Tibial nerve (tissue), 4 donors: ENCODE results near the gene RTP3. TPM values are rescaled to one million over a fixed set of nuclear protein-coding genes. Genes with fewer than 3 reads are reported as not detected.

Experiments
- DNase-seq, 2 donors: peaks; one replicate each; pipeline ENCODE4 v3.0.0-alpha.2; 2019; ENCODE audit warnings: low spot score in 2 of 2
- H3K27ac ChIP-seq, 4 donors: fragments of 200-600 bp; sonication (generic) in 3 of 4; one replicate each; pipeline ENCODE4 v1.5.1; 2017 to 2019; ENCODE audit warnings: mild to moderate bottlenecking in 1 of 4
- H3K27me3 ChIP-seq, 2 donors: fragments of 200-600 bp; sonication (generic) in 1 of 2; one replicate each; pipeline versions ENCODE4 v1.5.1 to v1.6.0; 2017 to 2019
- H3K36me3 ChIP-seq, 3 donors: fragments of 200-600 bp; sonication (generic); one replicate each; pipeline ENCODE4 v1.5.1; 2018 to 2019
- H3K4me1 ChIP-seq, 4 donors: fragments of 200-600 bp; sonication (generic) in 3 of 4; one replicate each; pipeline ENCODE4 v1.5.1; 2017 to 2019
- H3K4me3 ChIP-seq, 4 donors: fragments of 200-600 bp; sonication (generic) in 3 of 4; one replicate each; pipeline ENCODE4 v1.5.1; 2017 to 2019; ENCODE audit warnings: mild to moderate bottlenecking in 1 of 4, moderate library complexity in 1 of 4
- H3K9me3 ChIP-seq, 4 donors: fragments of 200-600 bp; sonication (generic) in 3 of 4; one replicate each; pipeline ENCODE4 v1.5.1; 2017 to 2019
- EP300 ChIP-seq, 2 donors: sonication (generic); formaldehyde crosslinking; IDR thresholded peaks; one replicate each; pipeline ENCODE4 v1.6.1; 2017; ENCODE audit warnings: antibody characterized with exemption in 2 of 2, mild to moderate bottlenecking in 1 of 2
- POLR2A ChIP-seq, 2 donors: fragments of 450-650 bp; IDR thresholded peaks; one replicate each; pipeline ENCODE4 v1.6.1; 2017; ENCODE audit warnings: antibody characterized with exemption in 2 of 2, mild to moderate bottlenecking in 2 of 2, moderate library complexity in 2 of 2
- WGBS, 2 donors: methylation state at CpG; one replicate each; pipeline ENCODE4 v1.1.5; 2018; 5-methylcytosine and 5-hydroxymethylcytosine counted together
- total RNA-seq, 4 donors: library from RNA; depleted of rRNA; stranded (reverse); fragments of >200 nt; gene quantifications; one replicate each; pipeline ENCODE4 v1.1.0, GENCODE V29; 2016
- TF ChIP-seq, protein P1 (sequence below), 5 experiments: fragments of 200-600 bp in 3 of 5; fragments of 450-650 bp in 2 of 5; sonication (generic) in 3 of 5; IDR thresholded peaks; one replicate each; pipeline ENCODE4 v1.5.1; 2016 to 2019; ENCODE audit warnings: antibody characterized with exemption in 5 of 5, mild to moderate bottlenecking in 3 of 5, moderate library complexity in 2 of 5

Gene RTP3
- total RNA-seq, 4 donors from 2014 or later: not detected

DNA sequence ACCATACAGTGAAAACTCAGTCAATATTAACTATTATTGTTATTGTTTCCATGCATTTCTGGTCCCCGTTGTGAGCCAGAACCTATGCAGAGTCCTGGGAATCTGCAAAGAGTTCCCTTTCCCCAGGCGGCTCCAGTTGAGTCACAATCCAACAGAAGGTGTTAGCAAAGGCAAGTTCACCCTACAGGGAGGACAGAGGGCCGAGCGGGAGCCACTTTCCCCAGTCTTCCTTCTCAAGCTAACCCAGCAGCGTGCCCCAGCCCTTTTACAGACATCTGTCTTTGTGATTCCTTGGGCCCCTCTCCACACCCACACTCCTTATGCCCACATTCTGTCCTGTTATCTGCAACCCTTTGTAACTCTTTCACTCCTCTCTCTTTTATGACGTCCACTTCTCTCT is 20.0 kb upstream of the RTP3 start:
- Histone ChIP-seq H3K9me3 (peaks cover 0 to 11% (median 2%) of the 10 kb centered on the region in 4 donors), H3K27ac (no peak overlapping the region), H3K4me3 (no peak overlapping the region), H3K4me1 (no peaks in the 10 kb centered on the region), H3K27me3 (peaks cover 0 to 5% of the 10 kb centered on the region in 2 donors), H3K36me3 (no peaks in the 10 kb centered on the region)
- DNase-seq: no peak
- no peak for TF ChIP-seq EP300 (IDR thresholded peaks at IDR 0.05)
- TF ChIP-seq POLR2A (IDR thresholded peaks at IDR 0.05): no peak
- TF ChIP-seq, protein P1, sequence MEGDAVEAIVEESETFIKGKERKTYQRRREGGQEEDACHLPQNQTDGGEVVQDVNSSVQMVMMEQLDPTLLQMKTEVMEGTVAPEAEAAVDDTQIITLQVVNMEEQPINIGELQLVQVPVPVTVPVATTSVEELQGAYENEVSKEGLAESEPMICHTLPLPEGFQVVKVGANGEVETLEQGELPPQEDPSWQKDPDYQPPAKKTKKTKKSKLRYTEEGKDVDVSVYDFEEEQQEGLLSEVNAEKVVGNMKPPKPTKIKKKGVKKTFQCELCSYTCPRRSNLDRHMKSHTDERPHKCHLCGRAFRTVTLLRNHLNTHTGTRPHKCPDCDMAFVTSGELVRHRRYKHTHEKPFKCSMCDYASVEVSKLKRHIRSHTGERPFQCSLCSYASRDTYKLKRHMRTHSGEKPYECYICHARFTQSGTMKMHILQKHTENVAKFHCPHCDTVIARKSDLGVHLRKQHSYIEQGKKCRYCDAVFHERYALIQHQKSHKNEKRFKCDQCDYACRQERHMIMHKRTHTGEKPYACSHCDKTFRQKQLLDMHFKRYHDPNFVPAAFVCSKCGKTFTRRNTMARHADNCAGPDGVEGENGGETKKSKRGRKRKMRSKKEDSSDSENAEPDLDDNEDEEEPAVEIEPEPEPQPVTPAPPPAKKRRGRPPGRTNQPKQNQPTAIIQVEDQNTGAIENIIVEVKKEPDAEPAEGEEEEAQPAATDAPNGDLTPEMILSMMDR (IDR thresholded peaks at IDR 0.05): no peak
- WGBS, 2 donors: 79 to 81% methylated on average over 6 of the region's 6 CpGs

DNA sequence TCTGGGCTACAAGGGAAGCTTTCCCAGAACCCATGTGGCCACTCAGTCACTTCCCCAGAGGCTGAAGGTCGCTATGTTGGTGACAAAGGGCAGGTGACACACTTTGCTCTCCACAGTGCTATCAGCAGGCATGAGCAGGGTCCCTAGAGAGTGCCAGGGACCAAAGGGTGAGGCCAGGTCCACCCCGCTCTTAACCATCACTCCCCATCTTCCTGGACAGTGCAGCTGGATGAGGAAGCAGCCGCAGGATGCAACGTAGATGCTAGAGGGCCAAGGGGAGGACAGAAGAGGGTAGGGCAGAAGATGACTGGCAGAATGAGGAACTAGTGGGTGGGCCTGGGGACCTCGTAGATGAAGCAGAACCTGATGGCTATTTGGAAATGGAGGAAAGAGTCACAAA is 19.4 kb upstream of the RTP3 start:
- Histone ChIP-seq H3K36me3 (no peaks in the 10 kb centered on the region), H3K4me3 (no peak overlapping the region), H3K9me3 (peaks cover 0 to 11% (median 2%) of the 10 kb centered on the region in 4 donors), H3K27ac (no peak overlapping the region), H3K4me1 (no peaks in the 10 kb centered on the region), H3K27me3 (peaks cover 0 to 5% of the 10 kb centered on the region in 2 donors)
- WGBS, 2 donors: 73 to 80% methylated on average over 5 of the region's 5 CpGs
- no peak for DNase-seq
- TF ChIP-seq EP300 (IDR thresholded peaks at IDR 0.05): no peak
- TF ChIP-seq, protein P1 (IDR thresholded peaks at IDR 0.05): no peak
- no peak for TF ChIP-seq POLR2A (IDR thresholded peaks at IDR 0.05)

DNA sequence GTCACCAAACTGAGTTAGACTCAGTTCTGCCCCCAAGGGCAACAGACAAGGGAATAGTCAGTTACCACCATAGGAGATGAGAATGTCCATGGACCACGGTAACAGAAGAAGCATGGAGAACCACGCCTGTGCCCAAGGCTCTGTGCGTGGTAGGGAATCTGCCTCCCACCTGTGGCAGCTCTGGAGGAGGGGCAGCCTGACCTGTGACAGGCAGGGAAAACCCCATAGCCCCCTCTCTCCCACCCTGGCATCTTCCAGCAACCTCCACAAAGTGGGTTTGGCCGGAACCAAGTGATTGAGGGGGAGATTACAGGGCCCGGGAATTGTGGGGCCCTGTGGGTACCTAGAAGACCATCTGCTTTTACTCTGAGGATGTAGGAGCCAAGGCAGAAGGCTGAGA is 18.8 kb upstream of the RTP3 start:
- peaks cover 0 to 11% (median 2%) of the 10 kb centered on the region in 4 donors for H3K9me3 ChIP-seq
- no peaks in the 10 kb centered on the region for H3K36me3 ChIP-seq
- DNase-seq: no peak
- 88 to 94% methylated on average over 5 of the region's 5 CpGs for whole genome bisulfite sequencing, 2 donors
- TF ChIP-seq EP300 (IDR thresholded peaks at IDR 0.05) (no peak), POLR2A (IDR thresholded peaks at IDR 0.05) (no peak)
- TF ChIP-seq, protein P1 (IDR thresholded peaks at IDR 0.05): no peak
- H3K27ac ChIP-seq: no peak overlapping the region
- H3K4me3 ChIP-seq: no peak overlapping the region
- H3K27me3 ChIP-seq: peaks cover 0 to 5% of the 10 kb centered on the region in 2 donors
- H3K4me1 ChIP-seq: no peaks in the 10 kb centered on the region

DNA sequence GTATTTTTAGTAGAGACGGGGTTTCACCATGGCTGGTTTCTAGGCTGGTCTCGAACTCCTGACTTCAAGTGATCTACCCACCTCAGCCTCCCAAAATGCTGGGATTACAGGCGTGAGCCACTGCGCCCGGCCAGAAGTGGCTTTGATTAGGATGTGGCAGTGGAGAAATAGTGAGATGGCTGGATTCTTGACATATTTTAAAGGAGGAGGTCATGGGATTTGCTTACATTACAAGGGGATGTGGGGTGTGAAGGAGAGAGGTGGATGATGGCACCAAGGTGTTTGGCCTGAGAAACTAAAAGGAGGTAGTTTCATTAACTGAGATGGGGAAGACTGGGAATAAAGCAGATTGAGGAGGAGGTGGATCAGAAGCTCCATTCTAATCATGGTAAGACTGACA is 18.1 kb upstream of the RTP3 start:
- TF ChIP-seq EP300 (IDR thresholded peaks at IDR 0.05) (no peak), POLR2A (IDR thresholded peaks at IDR 0.05) (no peak)
- TF ChIP-seq, protein P1 (IDR thresholded peaks at IDR 0.05): no peak
- H3K9me3 ChIP-seq: peaks cover 0 to 6% (median 1%) of the 10 kb centered on the region in 4 donors
- DNase-seq: no peak
- no peaks in the 10 kb centered on the region for H3K4me1 ChIP-seq
- H3K4me3 ChIP-seq: no peak overlapping the region
- H3K36me3 ChIP-seq: no peaks in the 10 kb centered on the region
- no peak overlapping the region for H3K27ac ChIP-seq
- WGBS, 2 donors: 76 to 81% methylated on average over 5 of the region's 5 CpGs
- H3K27me3 ChIP-seq: peaks cover 0 to 5% of the 10 kb centered on the region in 2 donors

DNA sequence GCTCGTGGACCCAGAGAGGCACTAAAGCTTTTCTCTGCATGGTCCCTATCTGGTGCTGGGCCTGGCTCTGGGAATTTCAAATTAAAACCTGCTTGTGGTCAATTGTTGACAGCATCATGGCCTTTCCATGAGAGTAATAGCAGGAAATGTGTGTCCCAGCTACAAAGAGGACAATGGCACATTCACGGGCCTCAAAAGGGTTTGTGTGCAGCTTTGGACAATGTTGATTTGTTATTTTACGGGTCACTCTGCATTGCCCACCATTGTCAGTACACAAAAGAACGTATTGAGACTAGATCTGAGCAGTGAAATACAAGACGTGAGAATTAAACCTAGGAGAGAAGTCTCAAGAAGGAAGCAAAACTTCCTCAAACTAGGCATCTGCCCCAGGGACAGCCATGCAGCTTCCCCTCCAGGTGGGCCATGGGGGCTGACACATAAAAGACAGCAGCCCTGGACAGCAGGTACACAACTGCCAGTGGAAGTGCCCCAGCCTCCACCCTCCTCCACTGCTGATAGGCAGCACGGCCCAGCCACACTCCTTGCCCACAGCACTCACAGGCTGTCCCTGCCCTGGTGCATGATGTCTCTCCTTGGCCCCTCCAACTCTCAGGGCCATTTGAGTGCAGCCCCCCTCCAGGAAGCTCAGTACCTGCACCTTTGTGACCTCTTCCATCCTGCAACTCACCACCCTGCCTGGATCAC is 17.1 kb upstream of the RTP3 start:
- no peak for DNase-seq
- TF ChIP-seq, protein P1 (IDR thresholded peaks at IDR 0.05): no peak
- TF ChIP-seq EP300 (IDR thresholded peaks at IDR 0.05) (no peak), POLR2A (IDR thresholded peaks at IDR 0.05) (no peak)
- no peaks in the 10 kb centered on the region for H3K4me1 ChIP-seq
- H3K36me3 ChIP-seq: no peaks in the 10 kb centered on the region
- H3K4me3 ChIP-seq: no peak overlapping the region
- 53 to 56% methylated on average over 6 of the region's 6 CpGs for WGBS, 2 donors
- no peak overlapping the region for H3K27ac ChIP-seq
- H3K9me3 ChIP-seq: no peaks in the 10 kb centered on the region
- peaks cover 0 to 5% of the 10 kb centered on the region in 2 donors for H3K27me3 ChIP-seq
